Mammary epithelial cell (primary cell): Measurements from ENCODE around the gene TRIM38.

ENCODE experiments used
- EZH2 ChIP-seq: IDR thresholded peaks from 2 replicates; pipeline ENCODE4 v1.6.1; 2012; ENCODE audit warnings: low read length, inconsistent platforms, borderline replicate concordance
- TF ChIP-seq, protein P1 (sequence below), 2 donors: IDR thresholded peaks in 1 of 2; conservative IDR thresholded peaks in 1 of 2; 2 replicates each; pipeline ENCODE4 v1.5.1; 2011 to 2012; ENCODE audit warnings: inconsistent platforms in 2 of 2, low read length in 2 of 2, mild to moderate bottlenecking in 2 of 2, control low read depth in 1 of 2, low read depth in 1 of 2; ENCODE audit not compliant: insufficient read depth in 1 of 2; ENCODE audit errors: extremely low read depth in 1 of 2

DNA sequence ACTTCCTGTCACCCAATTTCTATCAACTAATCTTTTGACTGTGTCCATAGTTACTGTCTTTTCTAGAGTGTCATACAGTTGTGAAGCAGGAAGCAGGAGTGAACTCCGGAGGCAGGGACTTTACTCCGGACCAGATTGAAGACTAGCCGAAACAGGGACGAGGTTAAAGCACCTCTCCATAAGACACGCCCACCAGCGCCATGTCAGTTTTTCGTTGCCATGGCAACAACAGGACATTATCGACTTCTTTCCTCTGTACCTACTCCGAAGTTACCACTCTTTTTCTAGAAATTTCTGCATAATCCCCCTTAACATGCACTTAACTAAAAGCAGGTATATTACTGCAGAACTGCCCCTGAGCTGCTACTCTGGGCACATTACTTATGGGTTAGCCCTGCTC lies 25.2 kb downstream of the TRIM38 start:
- TF ChIP-seq, protein P1, sequence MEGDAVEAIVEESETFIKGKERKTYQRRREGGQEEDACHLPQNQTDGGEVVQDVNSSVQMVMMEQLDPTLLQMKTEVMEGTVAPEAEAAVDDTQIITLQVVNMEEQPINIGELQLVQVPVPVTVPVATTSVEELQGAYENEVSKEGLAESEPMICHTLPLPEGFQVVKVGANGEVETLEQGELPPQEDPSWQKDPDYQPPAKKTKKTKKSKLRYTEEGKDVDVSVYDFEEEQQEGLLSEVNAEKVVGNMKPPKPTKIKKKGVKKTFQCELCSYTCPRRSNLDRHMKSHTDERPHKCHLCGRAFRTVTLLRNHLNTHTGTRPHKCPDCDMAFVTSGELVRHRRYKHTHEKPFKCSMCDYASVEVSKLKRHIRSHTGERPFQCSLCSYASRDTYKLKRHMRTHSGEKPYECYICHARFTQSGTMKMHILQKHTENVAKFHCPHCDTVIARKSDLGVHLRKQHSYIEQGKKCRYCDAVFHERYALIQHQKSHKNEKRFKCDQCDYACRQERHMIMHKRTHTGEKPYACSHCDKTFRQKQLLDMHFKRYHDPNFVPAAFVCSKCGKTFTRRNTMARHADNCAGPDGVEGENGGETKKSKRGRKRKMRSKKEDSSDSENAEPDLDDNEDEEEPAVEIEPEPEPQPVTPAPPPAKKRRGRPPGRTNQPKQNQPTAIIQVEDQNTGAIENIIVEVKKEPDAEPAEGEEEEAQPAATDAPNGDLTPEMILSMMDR (conservative IDR thresholded peaks at IDR 0.05 in 1 of 2, IDR thresholded peaks at IDR 0.05 in 1 of 2; ENCODE audit: extremely low read depth in 1 of 2, insufficient read depth in 1 of 2, low read depth in 1 of 2, low read length in 2 of 2), result no peak
- TF ChIP-seq EZH2, result no peak
